Activated T-cell treated with anti-CD3 and anti-CD28 coated beads, Interleukin-2, amount 50 U/mL, for 24 hours (primary cell): ENCODE results near the gene CDV3.

Experiments used
- DNase-seq: peaks from one replicate; pipeline ENCODE4 v3.0.0-alpha.2; 2020
- H3K27ac Mint-ChIP-seq: 2 replicates; pipeline ENCODE4 v1.8.0; 2020; ENCODE audit warnings: mild to moderate bottlenecking, mixed read lengths
- H3K27me3 Mint-ChIP-seq: 2 replicates; pipeline ENCODE4 v1.8.0; 2020; ENCODE audit warnings: mixed read lengths
- H3K36me3 Mint-ChIP-seq: 2 replicates; pipeline ENCODE4 v1.8.0; 2020; ENCODE audit warnings: low read depth, mixed read lengths
- H3K4me1 Mint-ChIP-seq: 2 replicates; pipeline ENCODE4 v1.8.0; 2020; ENCODE audit warnings: low read depth, mixed read lengths
- H3K4me3 Mint-ChIP-seq: 2 replicates; pipeline ENCODE4 v1.8.0; 2020; ENCODE audit warnings: mild to moderate bottlenecking, moderate library complexity, mixed read lengths
- H3K9me3 Mint-ChIP-seq: 2 replicates; pipeline ENCODE4 v1.8.0; 2020; ENCODE audit warnings: mixed read lengths

The CDV3 gene

DNA sequence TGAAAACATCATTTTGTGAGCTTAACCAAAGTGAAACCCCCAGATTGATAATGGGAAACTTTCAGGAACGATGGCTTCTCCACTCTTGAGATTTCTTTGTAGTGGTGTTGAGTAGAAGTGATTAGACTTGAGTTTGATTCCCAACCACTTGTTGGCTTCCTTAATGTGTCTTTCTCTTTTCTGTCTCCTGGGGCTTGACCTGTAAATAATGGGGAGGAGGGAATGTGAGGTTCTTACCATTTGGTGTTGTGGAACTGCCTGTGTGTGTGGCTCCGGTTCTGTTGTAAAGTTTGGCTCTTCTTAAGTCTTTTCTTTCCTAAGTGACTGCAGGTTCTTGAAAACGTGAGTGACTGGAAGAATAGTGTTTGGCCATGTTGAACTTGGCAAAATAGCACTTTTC, 2.7 kb downstream of the CDV3 start:
- Mint-ChIP-seq H3K4me1 (peaks cover 64% of the 10 kb centered on the region), H3K4me3 (peak overlapping the region; percentile 91), H3K36me3 (peaks cover 67% of the 10 kb centered on the region), H3K27me3 (no peaks in the 10 kb centered on the region), H3K9me3 (no peaks in the 10 kb centered on the region), H3K27ac (peak overlapping the region; percentile 89)
- no peak for DNase-seq

- no peaks in the 10 kb centered on the region for H3K27me3 Mint-ChIP-seq
- DNase-seq = no peak
- peak overlapping the region; percentile 91 for H3K4me3 Mint-ChIP-seq
- peaks cover 68% of the 10 kb centered on the region for H3K4me1 Mint-ChIP-seq
- H3K9me3 Mint-ChIP-seq = no peaks in the 10 kb centered on the region
- peak overlapping the region; percentile 89 for H3K27ac Mint-ChIP-seq
- H3K36me3 Mint-ChIP-seq = peaks cover 90% of the 10 kb centered on the region
Measured at GRCh38 chr3:133578548-133579191, 5.2 kb downstream of the CDV3 start.

DNA sequence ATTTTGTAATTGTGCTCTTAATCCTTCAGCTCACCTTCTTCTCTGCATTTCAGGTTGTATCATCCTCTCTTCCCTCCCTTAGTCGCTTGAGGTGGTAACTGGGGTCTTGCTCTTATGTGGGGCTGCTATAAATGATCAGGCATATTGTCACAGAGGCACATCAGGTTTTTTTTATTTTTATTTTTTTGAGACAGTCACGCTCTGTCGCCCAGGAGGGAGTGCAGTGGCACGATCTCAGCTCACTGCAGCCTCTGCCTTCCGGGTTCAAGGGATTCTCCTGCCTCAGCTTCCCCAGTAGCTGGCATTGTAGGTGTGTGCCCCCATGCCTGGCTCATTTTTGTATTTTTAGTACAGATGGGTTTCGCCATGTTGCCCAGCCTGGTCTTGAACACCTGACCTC, 9.9 kb downstream of the CDV3 start:
- peaks cover 96% of the 10 kb centered on the region for H3K36me3 Mint-ChIP-seq
- peak overlapping the region; percentile 74 for H3K27ac Mint-ChIP-seq
- peaks cover 71% of the 10 kb centered on the region for H3K4me1 Mint-ChIP-seq
- H3K9me3 Mint-ChIP-seq = no peaks in the 10 kb centered on the region
- no peak overlapping the region for H3K4me3 Mint-ChIP-seq
- no peak for DNase-seq
- H3K27me3 Mint-ChIP-seq = no peaks in the 10 kb centered on the region

DNA sequence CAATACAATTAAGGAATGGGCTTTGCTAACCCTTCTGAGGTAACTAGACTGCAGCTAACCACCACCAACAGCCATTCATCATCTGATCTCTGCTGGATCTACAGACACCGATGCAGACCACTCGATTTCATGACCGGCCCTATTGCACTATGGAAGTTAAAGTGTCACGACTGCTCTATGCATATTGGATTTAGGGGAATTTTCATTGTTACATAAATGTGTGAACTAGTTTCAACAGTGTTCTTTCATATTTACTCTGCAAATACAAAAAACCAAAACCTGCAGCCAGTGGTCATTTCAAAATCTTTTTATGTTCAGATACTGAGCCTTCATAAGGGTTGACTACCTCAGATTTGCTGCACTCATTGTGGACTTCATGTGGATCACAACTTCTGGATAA, 14.5 kb downstream of the CDV3 start:
- H3K9me3 Mint-ChIP-seq = no peaks in the 10 kb centered on the region
- DNase-seq = no peak
- peaks cover 88% of the 10 kb centered on the region for H3K36me3 Mint-ChIP-seq
- H3K27me3 Mint-ChIP-seq = no peaks in the 10 kb centered on the region
- no peak overlapping the region for H3K4me3 Mint-ChIP-seq
- H3K4me1 Mint-ChIP-seq = peaks cover 60% of the 10 kb centered on the region
- peak overlapping the region; percentile 87 for H3K27ac Mint-ChIP-seq

- H3K4me3 Mint-ChIP-seq = no peak overlapping the region
- peaks cover 79% of the 10 kb centered on the region for H3K36me3 Mint-ChIP-seq
- no peaks in the 10 kb centered on the region for H3K27me3 Mint-ChIP-seq
- no peak for DNase-seq
- H3K27ac Mint-ChIP-seq = peak overlapping the region; percentile 87
- H3K9me3 Mint-ChIP-seq = no peaks in the 10 kb centered on the region
- peaks cover 55% of the 10 kb centered on the region for H3K4me1 Mint-ChIP-seq
Measured at GRCh38 chr3:133588784-133589465, 15.4 kb downstream of the CDV3 start.

GRCh38 chr3:133589503-133589902, 16.0 kb downstream of the CDV3 start:
- peak overlapping the region; percentile 58 for H3K27ac Mint-ChIP-seq
- H3K4me3 Mint-ChIP-seq = no peak overlapping the region
- peaks cover 74% of the 10 kb centered on the region for H3K36me3 Mint-ChIP-seq
- no peaks in the 10 kb centered on the region for H3K9me3 Mint-ChIP-seq
- no peak for DNase-seq
- no peaks in the 10 kb centered on the region for H3K27me3 Mint-ChIP-seq
- H3K4me1 Mint-ChIP-seq = peaks cover 57% of the 10 kb centered on the region

- H3K4me1 Mint-ChIP-seq = peaks cover 64% of the 10 kb centered on the region
- no peaks in the 10 kb centered on the region for H3K27me3 Mint-ChIP-seq
Measured at GRCh38 chr3:133591271-133591742, 17.8 kb downstream of the CDV3 start.

DNA sequence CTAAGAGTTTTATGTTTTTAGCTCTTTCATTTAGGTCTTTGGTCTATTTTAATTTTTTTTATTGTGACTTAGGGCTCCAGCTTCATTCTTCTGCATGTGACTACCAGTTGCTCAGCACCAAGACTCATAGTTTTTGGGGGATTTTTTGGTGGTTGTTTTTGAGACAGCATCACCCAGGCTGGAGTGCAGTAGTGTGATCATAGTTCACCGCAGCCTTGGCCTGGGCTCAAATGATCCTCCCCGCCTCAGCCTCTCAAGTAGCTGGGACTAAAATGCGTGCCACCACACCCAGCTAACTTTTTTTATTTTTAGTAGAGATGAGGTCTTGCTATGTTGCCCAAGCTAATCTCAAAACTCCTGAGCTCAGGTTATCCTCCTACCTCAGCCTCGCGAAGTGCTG, 19.4 kb downstream of the CDV3 start:
- H3K27ac Mint-ChIP-seq = peak overlapping the region; percentile 11
- H3K4me3 Mint-ChIP-seq = no peak overlapping the region
- H3K9me3 Mint-ChIP-seq = no peaks in the 10 kb centered on the region
- H3K36me3 Mint-ChIP-seq = peaks cover 43% of the 10 kb centered on the region
- no peaks in the 10 kb centered on the region for H3K27me3 Mint-ChIP-seq
- DNase-seq = no peak
- H3K4me1 Mint-ChIP-seq = peaks cover 58% of the 10 kb centered on the region

More at GRCh38 chr3:133591271-133591742, 17.8 kb downstream of the CDV3 start:
- Mint-ChIP-seq H3K4me3 (no peak overlapping the region), H3K9me3 (no peaks in the 10 kb centered on the region), H3K36me3 (peaks cover 56% of the 10 kb centered on the region), H3K27ac (peak overlapping the region; percentile 26)
- DNase-seq = no peak

DNA sequence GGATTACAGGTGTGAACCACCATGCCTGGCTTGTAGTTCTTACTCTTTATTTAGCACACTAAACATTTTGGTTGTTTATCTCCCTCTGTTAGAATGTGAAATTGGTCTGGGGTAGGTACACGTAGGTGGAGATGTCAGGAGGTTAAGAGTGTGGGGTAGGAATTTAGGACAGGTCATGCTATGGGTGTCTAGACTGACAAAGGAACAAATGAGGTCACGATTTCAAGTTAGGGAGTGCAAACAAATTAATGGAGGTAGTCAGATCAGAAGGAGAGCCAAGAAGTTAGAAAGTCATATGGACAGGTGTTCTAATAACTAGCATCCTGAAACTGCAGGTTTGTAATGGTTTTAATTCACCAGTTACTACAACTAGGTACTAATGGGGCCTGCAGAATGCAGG, 19.8 kb downstream of the CDV3 start:
- no peaks in the 10 kb centered on the region for H3K27me3 Mint-ChIP-seq
- DNase-seq = no peak
- peaks cover 54% of the 10 kb centered on the region for H3K4me1 Mint-ChIP-seq
- H3K4me3 Mint-ChIP-seq = no peak overlapping the region
- no peaks in the 10 kb centered on the region for H3K9me3 Mint-ChIP-seq
- peak overlapping the region; percentile 11 for H3K27ac Mint-ChIP-seq
- peaks cover 43% of the 10 kb centered on the region for H3K36me3 Mint-ChIP-seq

DNA sequence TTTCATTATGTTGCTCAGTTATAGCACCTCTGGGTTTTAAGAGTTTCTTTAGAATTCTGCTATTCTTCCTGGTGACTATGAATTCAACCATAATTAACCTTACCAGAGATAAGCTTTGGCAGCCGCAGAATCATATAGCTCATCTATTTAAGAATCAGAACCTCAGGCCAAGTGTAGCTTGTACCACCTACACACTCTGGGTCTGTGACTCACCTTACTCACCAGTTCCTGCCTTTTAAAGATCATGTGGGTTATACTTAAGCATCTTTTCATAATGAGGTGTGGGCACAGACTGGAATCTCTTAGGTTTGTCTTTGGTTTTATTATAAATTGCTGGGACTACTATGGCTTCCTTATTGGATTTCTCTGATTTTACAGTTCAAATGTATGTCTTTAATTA, 21.9 kb downstream of the CDV3 start:
- H3K4me3 Mint-ChIP-seq = no peak overlapping the region
- H3K27me3 Mint-ChIP-seq = no peaks in the 10 kb centered on the region
- peak overlapping the region; percentile 67 for H3K27ac Mint-ChIP-seq
- H3K4me1 Mint-ChIP-seq = peaks cover 45% of the 10 kb centered on the region
- H3K36me3 Mint-ChIP-seq = peaks cover 35% of the 10 kb centered on the region
- DNase-seq = no peak
- no peaks in the 10 kb centered on the region for H3K9me3 Mint-ChIP-seq

- Mint-ChIP-seq H3K36me3 (peaks cover 48% of the 10 kb centered on the region), H3K27ac (peak overlapping the region; percentile 39), H3K4me1 (peaks cover 24% of the 10 kb centered on the region), H3K9me3 (no peaks in the 10 kb centered on the region), H3K4me3 (no peak overlapping the region), H3K27me3 (no peaks in the 10 kb centered on the region)
- no peak for DNase-seq
Measured at GRCh38 chr3:133598405-133598804, 24.9 kb downstream of the CDV3 start.

GRCh38 chr3:133599280-133599679, 25.8 kb downstream of the CDV3 start:
- Mint-ChIP-seq H3K9me3 (no peaks in the 10 kb centered on the region), H3K27ac (no peak overlapping the region), H3K27me3 (no peaks in the 10 kb centered on the region), H3K36me3 (peaks cover 53% of the 10 kb centered on the region), H3K4me1 (peaks cover 23% of the 10 kb centered on the region), H3K4me3 (no peak overlapping the region)
- no peak for DNase-seq

- Mint-ChIP-seq H3K4me3 (no peak overlapping the region), H3K4me1 (peaks cover 11% of the 10 kb centered on the region), H3K9me3 (no peaks in the 10 kb centered on the region), H3K27ac (no peak overlapping the region), H3K27me3 (no peaks in the 10 kb centered on the region), H3K36me3 (peaks cover 66% of the 10 kb centered on the region)
- DNase-seq = no peak
Measured at GRCh38 chr3:133600572-133601081, 27.1 kb downstream of the CDV3 start.

- H3K27ac Mint-ChIP-seq = no peak overlapping the region
- H3K9me3 Mint-ChIP-seq = peaks cover 2% of the 10 kb centered on the region
- DNase-seq = no peak
- H3K4me3 Mint-ChIP-seq = no peak overlapping the region
- H3K27me3 Mint-ChIP-seq = no peaks in the 10 kb centered on the region
- H3K36me3 Mint-ChIP-seq = peaks cover 93% of the 10 kb centered on the region
- no peaks in the 10 kb centered on the region for H3K4me1 Mint-ChIP-seq
Measured at GRCh38 chr3:133606342-133606741, 32.9 kb downstream of the CDV3 start.

DNA sequence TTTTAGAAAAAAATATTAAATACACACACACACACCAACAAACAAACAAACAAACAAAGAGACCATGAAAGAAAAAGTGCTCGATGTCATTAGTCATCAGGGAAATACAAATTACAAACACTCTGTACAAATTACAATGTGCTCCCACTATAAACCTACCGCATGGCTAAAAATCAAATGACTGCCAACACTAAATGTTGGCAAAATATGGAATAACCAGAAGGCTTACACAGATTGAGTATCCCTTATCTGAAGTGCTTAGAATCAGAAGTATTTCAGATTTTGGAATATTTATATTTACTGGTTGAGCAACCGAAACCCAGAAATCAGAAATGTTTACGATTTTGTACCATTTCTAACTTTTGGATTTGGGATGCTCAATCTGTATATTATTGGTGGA, 33.4 kb downstream of the CDV3 start:
- H3K27me3 Mint-ChIP-seq = no peaks in the 10 kb centered on the region
- no peak overlapping the region for H3K4me3 Mint-ChIP-seq
- H3K4me1 Mint-ChIP-seq = no peaks in the 10 kb centered on the region
- no peak overlapping the region for H3K27ac Mint-ChIP-seq
- H3K9me3 Mint-ChIP-seq = peaks cover 2% of the 10 kb centered on the region
- DNase-seq = no peak
- H3K36me3 Mint-ChIP-seq = peaks cover 93% of the 10 kb centered on the region
